ENCODE results near the gene TECTA.

TECTA gene, protein sequence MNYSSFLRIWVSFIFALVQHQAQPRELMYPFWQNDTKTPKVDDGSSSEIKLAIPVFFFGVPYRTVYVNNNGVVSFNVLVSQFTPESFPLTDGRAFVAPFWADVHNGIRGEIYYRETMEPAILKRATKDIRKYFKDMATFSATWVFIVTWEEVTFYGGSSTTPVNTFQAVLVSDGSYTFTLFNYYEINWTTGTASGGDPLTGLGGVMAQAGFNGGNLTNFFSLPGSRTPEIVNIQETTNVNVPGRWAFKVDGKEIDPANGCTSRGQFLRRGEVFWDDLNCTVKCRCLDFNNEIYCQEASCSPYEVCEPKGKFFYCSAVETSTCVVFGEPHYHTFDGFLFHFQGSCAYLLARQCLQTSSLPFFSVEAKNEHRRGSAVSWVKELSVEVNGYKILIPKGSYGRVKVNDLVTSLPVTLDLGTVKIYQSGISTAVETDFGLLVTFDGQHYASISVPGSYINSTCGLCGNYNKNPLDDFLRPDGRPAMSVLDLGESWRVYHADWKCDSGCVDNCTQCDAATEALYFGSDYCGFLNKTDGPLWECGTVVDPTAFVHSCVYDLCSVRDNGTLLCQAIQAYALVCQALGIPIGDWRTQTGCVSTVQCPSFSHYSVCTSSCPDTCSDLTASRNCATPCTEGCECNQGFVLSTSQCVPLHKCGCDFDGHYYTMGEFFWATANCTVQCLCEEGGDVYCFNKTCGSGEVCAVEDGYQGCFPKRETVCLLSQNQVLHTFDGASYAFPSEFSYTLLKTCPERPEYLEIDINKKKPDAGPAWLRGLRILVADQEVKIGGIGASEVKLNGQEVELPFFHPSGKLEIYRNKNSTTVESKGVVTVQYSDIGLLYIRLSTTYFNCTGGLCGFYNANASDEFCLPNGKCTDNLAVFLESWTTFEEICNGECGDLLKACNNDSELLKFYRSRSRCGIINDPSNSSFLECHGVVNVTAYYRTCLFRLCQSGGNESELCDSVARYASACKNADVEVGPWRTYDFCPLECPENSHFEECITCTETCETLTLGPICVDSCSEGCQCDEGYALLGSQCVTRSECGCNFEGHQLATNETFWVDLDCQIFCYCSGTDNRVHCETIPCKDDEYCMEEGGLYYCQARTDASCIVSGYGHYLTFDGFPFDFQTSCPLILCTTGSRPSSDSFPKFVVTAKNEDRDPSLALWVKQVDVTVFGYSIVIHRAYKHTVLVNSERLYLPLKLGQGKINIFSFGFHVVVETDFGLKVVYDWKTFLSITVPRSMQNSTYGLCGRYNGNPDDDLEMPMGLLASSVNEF (N-terminal part only)
- 0.24 to 1.2 (median 0.54) reads per million in 4 donors for total RNA-seq

- no peak for DNase-seq
Observed at GRCh38 chr11:121100943-121101342, at the start of gene TECTA. Gene TECTA (plus strand): TSS chr11:121101243. CDS start chr11:121102666, 1,423 bp downstream.

GRCh38 chr11:121053244-121053643 is 47.8 kb upstream of the TECTA start:
- DNase-seq: no peak

DNA sequence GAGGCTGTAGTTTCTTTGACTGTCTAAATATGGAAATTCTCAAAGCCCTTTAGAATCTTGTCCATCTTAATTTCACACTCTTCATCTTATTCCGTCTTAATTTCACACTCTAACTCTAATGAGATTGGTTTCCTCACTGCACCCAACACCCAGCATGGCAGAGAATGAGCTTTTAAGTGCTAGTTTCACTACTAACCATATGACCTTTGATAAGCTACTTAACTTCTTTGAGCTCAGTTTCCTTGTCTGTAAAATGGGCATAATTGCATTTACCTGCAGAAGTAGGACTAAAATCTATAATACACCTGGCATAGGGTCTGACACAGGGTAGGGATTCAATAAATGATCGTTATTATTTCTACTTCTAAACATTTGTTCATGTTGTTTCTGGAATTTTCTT is 46.8 kb upstream of the TECTA start:
- no peak for DNase-seq

DNA sequence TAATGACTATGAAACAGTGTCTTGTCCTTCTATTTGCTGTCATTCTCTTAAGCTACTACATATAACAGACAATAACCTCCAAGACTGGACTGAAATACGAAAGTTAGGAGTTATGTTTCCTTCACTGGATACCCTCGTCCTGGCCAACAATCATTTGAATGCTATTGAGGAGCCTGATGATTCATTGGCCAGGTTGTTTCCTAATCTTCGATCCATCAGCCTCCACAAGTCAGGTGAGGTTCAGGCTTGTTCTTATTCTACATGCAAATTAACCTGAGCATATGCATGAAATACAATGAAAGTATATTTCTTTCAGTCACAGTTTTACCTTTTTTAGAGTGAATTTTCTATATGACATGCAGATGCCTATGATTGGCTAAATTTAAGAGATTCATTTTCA is 46.0 kb upstream of the TECTA start:
- no peak for DNase-seq

DNA sequence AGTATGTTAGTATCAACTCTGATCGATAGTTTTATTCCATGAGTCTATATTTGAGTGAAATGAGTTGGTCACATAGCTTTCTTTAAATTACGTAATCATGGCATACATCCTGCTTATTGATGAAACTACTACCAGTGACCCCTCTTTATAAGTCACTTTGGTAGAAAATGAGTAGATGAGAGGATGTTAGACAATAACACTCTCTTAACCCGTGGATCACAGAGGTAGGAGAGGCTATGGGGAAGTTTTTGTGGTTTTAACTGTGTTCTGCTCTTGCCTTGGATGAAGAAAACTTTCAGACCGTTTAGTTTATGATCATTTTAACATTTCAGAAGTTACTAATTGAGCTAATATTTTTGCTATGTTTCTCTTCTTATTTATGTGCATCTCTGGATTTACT is 43.1 kb upstream of the TECTA start:
- DNase-seq: peak in 1 of 5 donors; percentile 12

GRCh38 chr11:121058941-121059340 is 42.1 kb upstream of the TECTA start:
- no peak for DNase-seq

- peak in 1 of 5 donors; percentile 62 for DNase-seq
Observed at GRCh38 chr11:121059605-121060004, 41.4 kb upstream of the TECTA start.

- no peak for DNase-seq
Observed at GRCh38 chr11:121063728-121064127, 37.3 kb upstream of the TECTA start.

GRCh38 chr11:121066623-121067022 is 34.4 kb upstream of the TECTA start:
- DNase-seq: no peak

DNA sequence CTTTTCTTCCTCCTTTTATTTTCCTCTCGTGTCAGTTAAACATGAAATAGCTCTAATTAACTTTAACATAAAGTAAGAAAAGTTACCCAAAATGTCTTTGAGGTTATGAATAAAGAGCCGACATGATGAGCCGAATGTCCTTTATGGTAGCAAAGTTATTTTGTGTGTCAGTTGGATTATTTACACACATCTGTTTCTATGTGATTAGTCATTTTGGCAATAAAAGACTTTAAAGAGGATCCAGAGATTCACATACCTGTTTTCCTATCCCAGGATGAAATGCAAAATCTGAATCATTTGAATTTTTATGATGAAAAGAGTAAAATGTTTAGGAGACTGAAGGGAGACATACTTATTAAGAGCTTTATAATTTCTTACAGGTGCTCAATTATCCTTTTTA is 34.0 kb upstream of the TECTA start:
- no peak for DNase-seq

GRCh38 chr11:121067453-121067852 is 33.6 kb upstream of the TECTA start:
- no peak for DNase-seq

GRCh38 chr11:121067962-121068647 is 32.9 kb upstream of the TECTA start:
- DNase-seq: no peak

DNA sequence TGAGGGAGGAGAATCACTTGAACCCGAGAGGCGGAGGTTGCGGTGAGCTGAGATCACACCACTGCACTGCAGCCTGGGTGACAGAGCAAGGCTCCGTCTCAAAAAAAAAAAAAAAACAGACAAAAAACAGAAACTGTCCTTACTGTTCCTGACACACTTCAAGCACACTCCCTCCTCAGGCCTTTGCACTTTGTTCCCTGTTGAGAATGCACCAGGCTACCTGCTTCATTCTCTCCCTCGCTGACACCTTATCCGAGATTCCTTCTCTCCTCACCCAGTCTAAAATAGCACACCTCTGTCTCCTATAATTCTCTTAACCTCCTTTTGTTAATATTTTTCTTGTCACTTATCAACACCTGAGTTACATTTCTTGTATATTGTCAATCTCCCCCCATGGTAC is 32.3 kb upstream of the TECTA start:
- DNase-seq: no peak

DNA sequence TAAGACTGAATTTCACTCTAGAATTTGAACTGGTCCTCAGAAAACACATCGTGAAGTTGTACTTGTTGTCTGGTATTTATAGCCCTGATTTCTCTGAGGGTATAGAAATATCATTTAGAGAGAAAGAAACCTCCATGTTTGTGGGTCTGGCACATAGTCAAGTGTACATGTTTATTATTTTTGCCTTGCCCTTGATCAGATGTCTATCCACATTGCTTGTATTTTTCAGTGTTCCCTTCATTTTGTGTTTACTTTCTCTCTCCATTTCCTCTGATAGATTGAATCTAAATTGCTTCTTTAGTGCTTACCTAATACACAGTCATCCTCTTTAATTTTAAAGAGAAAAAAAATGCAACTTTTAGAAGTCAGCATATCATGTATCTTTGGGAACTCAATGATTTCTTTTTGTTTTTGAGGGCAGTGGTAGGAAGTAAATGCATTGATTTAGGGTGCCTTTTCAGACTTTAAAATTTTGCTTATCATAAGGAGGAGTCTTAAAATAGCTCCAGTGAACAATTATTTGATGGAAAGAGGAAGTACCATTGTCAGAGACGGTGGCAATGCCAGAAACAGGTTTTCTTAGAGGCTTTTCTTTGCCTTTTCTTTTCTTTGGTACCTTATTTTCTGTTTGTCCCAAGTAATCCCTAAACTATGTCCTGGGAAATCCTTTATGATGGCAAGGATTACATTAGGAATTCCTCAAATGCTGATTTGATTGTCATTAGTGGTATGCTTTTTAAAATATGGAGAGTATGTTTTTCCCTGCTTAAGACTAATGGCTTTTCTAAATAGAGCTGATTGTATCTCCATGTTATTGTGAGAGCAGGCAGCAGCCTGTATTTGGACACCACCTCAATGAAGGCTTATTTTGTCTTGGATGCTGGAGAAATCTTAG is 29.8 kb upstream of the TECTA start:
- no peak for DNase-seq

- DNase-seq: no peak
Observed at GRCh38 chr11:121071846-121072450, 29.1 kb upstream of the TECTA start.

DNA sequence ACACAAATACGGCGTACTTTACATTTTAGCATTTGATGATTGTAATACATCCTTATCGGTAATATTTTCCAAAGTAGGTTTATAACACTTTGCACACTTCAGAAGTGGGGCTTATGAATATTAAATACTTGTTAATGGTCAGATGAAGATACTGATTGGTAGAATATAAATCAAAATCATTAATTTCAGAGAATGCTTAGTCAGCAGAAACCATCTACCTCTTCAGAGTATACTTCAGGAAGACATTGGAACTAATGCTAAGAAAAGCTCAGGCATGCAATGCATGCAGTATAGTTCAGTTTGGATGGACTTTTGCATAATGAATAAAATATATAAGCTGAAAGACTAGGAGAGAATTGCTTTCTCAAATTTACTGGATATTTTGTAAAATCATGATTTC is 19.7 kb upstream of the TECTA start:
- DNase-seq: no peak

- DNase-seq: no peak
Observed at GRCh38 chr11:121082219-121082618, 18.8 kb upstream of the TECTA start.

DNA sequence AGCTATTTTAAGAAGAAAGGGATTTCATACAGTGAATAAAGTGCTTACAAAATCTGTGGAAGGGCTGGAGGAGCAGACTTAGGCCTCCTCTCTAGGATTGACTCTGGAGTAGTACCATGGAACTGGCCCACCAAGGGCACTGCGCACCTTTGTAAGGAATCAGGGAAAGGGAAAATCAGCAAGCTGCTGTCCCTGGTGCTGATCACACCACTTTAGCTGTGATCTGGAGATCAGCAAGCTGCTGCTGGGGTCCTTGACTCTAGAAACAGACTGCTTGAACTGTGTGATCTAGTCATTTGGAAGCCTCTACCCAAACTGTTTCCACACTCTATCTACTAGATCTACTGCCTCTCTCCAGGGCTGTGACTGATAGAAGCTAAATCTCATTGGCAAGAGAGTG is 18.4 kb upstream of the TECTA start:
- DNase-seq: no peak

- DNase-seq: no peak
Observed at GRCh38 chr11:121086866-121087265, 14.2 kb upstream of the TECTA start.

GRCh38 chr11:121089566-121089965 is 11.5 kb upstream of the TECTA start:
- no peak for DNase-seq
